ENCODE measurements around the gene COMMD3.

GRCh38 chr10:22366771-22367170, 50.6 kb downstream of the COMMD3 start:
- no peak for TF ChIP-seq GABPB1 (CRISPR knock-in tag; IDR thresholded peaks at IDR 0.05)
- TF ChIP-seq, protein P1, sequence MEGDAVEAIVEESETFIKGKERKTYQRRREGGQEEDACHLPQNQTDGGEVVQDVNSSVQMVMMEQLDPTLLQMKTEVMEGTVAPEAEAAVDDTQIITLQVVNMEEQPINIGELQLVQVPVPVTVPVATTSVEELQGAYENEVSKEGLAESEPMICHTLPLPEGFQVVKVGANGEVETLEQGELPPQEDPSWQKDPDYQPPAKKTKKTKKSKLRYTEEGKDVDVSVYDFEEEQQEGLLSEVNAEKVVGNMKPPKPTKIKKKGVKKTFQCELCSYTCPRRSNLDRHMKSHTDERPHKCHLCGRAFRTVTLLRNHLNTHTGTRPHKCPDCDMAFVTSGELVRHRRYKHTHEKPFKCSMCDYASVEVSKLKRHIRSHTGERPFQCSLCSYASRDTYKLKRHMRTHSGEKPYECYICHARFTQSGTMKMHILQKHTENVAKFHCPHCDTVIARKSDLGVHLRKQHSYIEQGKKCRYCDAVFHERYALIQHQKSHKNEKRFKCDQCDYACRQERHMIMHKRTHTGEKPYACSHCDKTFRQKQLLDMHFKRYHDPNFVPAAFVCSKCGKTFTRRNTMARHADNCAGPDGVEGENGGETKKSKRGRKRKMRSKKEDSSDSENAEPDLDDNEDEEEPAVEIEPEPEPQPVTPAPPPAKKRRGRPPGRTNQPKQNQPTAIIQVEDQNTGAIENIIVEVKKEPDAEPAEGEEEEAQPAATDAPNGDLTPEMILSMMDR (IDR thresholded peaks at IDR 0.05), result no peak
- no peak for TF ChIP-seq FOXP1 (CRISPR knock-in tag; IDR thresholded peaks at IDR 0.05; ENCODE audit: borderline replicate concordance)
- no peak for TF ChIP-seq JUN (CRISPR knock-in tag; IDR thresholded peaks at IDR 0.05)
